HS-27A (cell line): Measurements from ENCODE around the gene CABP4.
"Not testable (repeated sequence)": the region's sequence is repeated elsewhere in the genome, so short reads cannot be mapped to it uniquely, and the experiment has no call there.

ENCODE experiments used
- DNase-seq: peaks from one replicate; pipeline ENCODE4 v3.0.0-alpha.2; 2012; ENCODE audit warnings: low read depth, missing footprints

Gene CABP4

GRCh38 chr11:67419325-67420049 is 35.7 kb upstream of the CABP4 start:
- no peak for DNase-seq

GRCh38 chr11:67420147-67420645 is 35.0 kb upstream of the CABP4 start:
- DNase-seq = no peak

- DNase-seq = peak; percentile 68
Observed at GRCh38 chr11:67420646-67421429, 34.3 kb upstream of the CABP4 start.

- DNase-seq = no peak
Observed at GRCh38 chr11:67421430-67422031, 33.6 kb upstream of the CABP4 start.

GRCh38 chr11:67422891-67423290 is 32.3 kb upstream of the CABP4 start:
- no peak for DNase-seq

GRCh38 chr11:67423466-67423865 is 31.7 kb upstream of the CABP4 start:
- no peak for DNase-seq

- DNase-seq = no peak
Observed at GRCh38 chr11:67423891-67424613, 31.1 kb upstream of the CABP4 start.

- DNase-seq = not testable (repeated sequence)
Observed at GRCh38 chr11:67427364-67427859, 27.7 kb upstream of the CABP4 start.

- DNase-seq = peak; percentile 96
Observed at GRCh38 chr11:67428052-67429001, 26.8 kb upstream of the CABP4 start, which contains the start of gene RPS6KB2. RPS6KB2 (plus strand) TSS chr11:67428494; CDS start chr11:67428546, 52 bp downstream.

- DNase-seq = no peak
Observed at GRCh38 chr11:67429038-67429668, 26.0 kb upstream of the CABP4 start.

- no peak for DNase-seq
Observed at GRCh38 chr11:67429722-67430121, 25.4 kb upstream of the CABP4 start.

GRCh38 chr11:67431346-67432249 is 23.6 kb upstream of the CABP4 start:
- DNase-seq = no peak

GRCh38 chr11:67432655-67433349 is 22.4 kb upstream of the CABP4 start:
- DNase-seq = no peak

- DNase-seq = no peak
Observed at GRCh38 chr11:67433536-67434394, 21.4 kb upstream of the CABP4 start.

GRCh38 chr11:67434395-67434881 is 20.7 kb upstream of the CABP4 start:
- DNase-seq = no peak

- DNase-seq = no peak
Observed at GRCh38 chr11:67435031-67435726, 20.0 kb upstream of the CABP4 start.
